Body of pancreas (tissue), 4 donors: Measurements from ENCODE around the gene MAST3.

Source experiments
- CTCF ChIP-seq, 7 experiments: fragments of 450-650 bp in 4 of 7; fragments of 200-600 bp in 3 of 7; sonication (generic) in 3 of 7; IDR thresholded peaks; one replicate each; pipeline ENCODE4 v1.5.1; 2016 to 2019; ENCODE audit warnings: antibody characterized with exemption in 7 of 7
- POLR2A ChIP-seq, 3 donors: fragments of 450-650 bp; IDR thresholded peaks; one replicate each; pipeline ENCODE4 v1.6.1; 2016; ENCODE audit warnings: antibody characterized with exemption in 3 of 3, mild to moderate bottlenecking in 2 of 3

- TF ChIP-seq CTCF (IDR thresholded peaks at IDR 0.05) (no peak), POLR2A (IDR thresholded peaks at IDR 0.05) (no peak)
Observed at GRCh38 chr19:18161636-18162002, 64.0 kb downstream of the MAST3 start.
